Natural killer cell (primary cell): ENCODE results near the gene MYH10. TPM values are rescaled to one million over a fixed set of nuclear protein-coding genes. Genes with fewer than 3 reads are reported as not detected.

ENCODE experiments used
- ATAC-seq, 3 donors: fragments of 150-1000 bp in 2 of 3; fragments of 200-7000 bp in 1 of 3; cut with Tn5 transposase; 1 replicate in 1 of 3; 2 replicates in 2 of 3; pipeline ENCODE4 v1.10.0; 2021; ENCODE audit warnings: mild to moderate bottlenecking in 2 of 3, moderate library complexity in 2 of 3
- DNase-seq, 2 donors: peaks; one replicate each; pipeline versions ENCODE4 v3.0.0 to v3.0.0-alpha.2; 2013 to 2021; ENCODE audit warnings: mixed read lengths in 1 of 2
- H3K27ac ChIP-seq: one replicate; pipeline ENCODE4 v1.5.1; 2013; ENCODE audit warnings: mild to moderate bottlenecking, low read length
- H3K27me3 ChIP-seq: one replicate; pipeline ENCODE4 v1.6.1; 2013; ENCODE audit warnings: low read length; ENCODE audit not compliant: control insufficient read depth, insufficient read depth
- H3K36me3 ChIP-seq: one replicate; pipeline ENCODE4 v1.6.1; 2013; ENCODE audit warnings: low read length; ENCODE audit not compliant: control insufficient read depth, insufficient read depth
- H3K4me1 ChIP-seq: one replicate; pipeline ENCODE4 v1.6.1; 2013; ENCODE audit warnings: low read length; ENCODE audit not compliant: control insufficient read depth, insufficient read depth
- H3K4me3 ChIP-seq: one replicate; pipeline ENCODE4 v1.5.1; 2013; ENCODE audit warnings: low read length
- H3K9me3 ChIP-seq: one replicate; pipeline ENCODE4 v1.6.1; 2013; ENCODE audit warnings: low read length; ENCODE audit not compliant: control insufficient read depth, insufficient read depth
- H3K27ac Mint-ChIP-seq, 2 donors: one replicate each; pipeline ENCODE4 v1.8.0; 2022; ENCODE audit warnings: mild to moderate bottlenecking in 2 of 2, mixed read lengths in 2 of 2, moderate library complexity in 1 of 2
- H3K27me3 Mint-ChIP-seq, 2 donors: one replicate each; pipeline ENCODE4 v1.8.0; 2022; ENCODE audit warnings: low read depth in 2 of 2, mixed read lengths in 2 of 2
- H3K36me3 Mint-ChIP-seq: one replicate; pipeline ENCODE4 v1.8.0; 2022; ENCODE audit warnings: mixed read lengths
- H3K4me1 Mint-ChIP-seq, 2 donors: one replicate each; pipeline ENCODE4 v1.8.0; 2022; ENCODE audit warnings: mixed read lengths in 2 of 2
- H3K4me3 Mint-ChIP-seq: one replicate; pipeline ENCODE4 v1.8.0; 2022; ENCODE audit warnings: mild to moderate bottlenecking, moderate library complexity, mixed read lengths
- H3K9me3 Mint-ChIP-seq, 2 donors: one replicate each; pipeline ENCODE4 v1.8.0; 2022; ENCODE audit warnings: mixed read lengths in 2 of 2
- CTCF ChIP-seq: fragments of 200-600 bp; IDR thresholded peaks from one replicate; pipeline ENCODE4 v1.8.0; 2022; ENCODE audit warnings: antibody characterized with exemption
- WGBS: methylation state at CpG from one replicate; pipeline ENCODE4 v1.1.7; 2013; ENCODE audit warnings: missing lambda C conversion rate; ENCODE audit not compliant: insufficient coverage; 5-methylcytosine and 5-hydroxymethylcytosine counted together
- intact Hi-C: fragments of 100-400 bp; cut with micrococcal nuclease; formaldehyde crosslinking; loops from one replicate; pipeline ENCODE4 v1.14.2; 2022
- total RNA-seq, 4 donors: library from RNA; stranded (reverse); fragments of 120-200 nt in 1 of 4; gene quantifications; one replicate each; pipeline versions ENCODE4 v1.2.3 to v1.2.4, GENCODE V29; 2013 to 2022

The MYH10 gene
- total RNA-seq, 3 donors from 2014 or later (not counting 1 experiment from before 2014, with no cell fraction given) = 0.28 to 1.5 (median 1.0) TPM

GRCh38 chr17:8557176-8557806 lies 73.2 kb downstream of the MYH10 start:
- Mint-ChIP-seq H3K36me3 (no peaks in the 10 kb centered on the region), H3K27ac (no peak overlapping the region), H3K27me3 (peaks cover 11 to 30% of the 10 kb centered on the region in 2 donors), H3K9me3 (no peaks in the 10 kb centered on the region), H3K4me1 (no peaks in the 10 kb centered on the region), H3K4me3 (no peak overlapping the region)
- no peaks in the 10 kb centered on the region for H3K9me3 ChIP-seq
- no peaks in the 10 kb centered on the region for H3K27me3 ChIP-seq
- TF ChIP-seq CTCF = no peak
- H3K27ac ChIP-seq = no peak overlapping the region
- H3K4me3 ChIP-seq = no peak overlapping the region
- ATAC-seq (no peak), DNase-seq (no peak)
- intact Hi-C loops = no loop called here
- no peaks in the 10 kb centered on the region for H3K4me1 ChIP-seq
- H3K36me3 ChIP-seq = no peaks in the 10 kb centered on the region
- WGBS = 97% methylated on average over 5 of the region's 5 CpGs

GRCh38 chr17:8556074-8556473 lies 74.5 kb downstream of the MYH10 start:
- no peaks in the 10 kb centered on the region for H3K4me1 Mint-ChIP-seq
- intact Hi-C loops = no loop called here
- no peak for DNase-seq
- H3K36me3 Mint-ChIP-seq = no peaks in the 10 kb centered on the region
- Histone ChIP-seq H3K27me3 (no peaks in the 10 kb centered on the region), H3K27ac (no peak overlapping the region), H3K4me3 (no peak overlapping the region), H3K4me1 (no peaks in the 10 kb centered on the region), H3K9me3 (no peaks in the 10 kb centered on the region), H3K36me3 (no peaks in the 10 kb centered on the region)
- 90% methylated on average over 9 of the region's 9 CpGs for WGBS
- peaks cover 15 to 30% of the 10 kb centered on the region in 2 donors for H3K27me3 Mint-ChIP-seq
- no peak for ATAC-seq
- H3K27ac Mint-ChIP-seq = no peak overlapping the region
- no peaks in the 10 kb centered on the region for H3K9me3 Mint-ChIP-seq
- no peak for TF ChIP-seq CTCF
- no peak overlapping the region for H3K4me3 Mint-ChIP-seq

GRCh38 chr17:8555062-8555461 lies 75.5 kb downstream of the MYH10 start:
- Histone ChIP-seq H3K9me3 (no peaks in the 10 kb centered on the region), H3K36me3 (no peaks in the 10 kb centered on the region), H3K27me3 (no peaks in the 10 kb centered on the region), H3K4me3 (no peak overlapping the region), H3K4me1 (no peaks in the 10 kb centered on the region), H3K27ac (no peak overlapping the region)
- Mint-ChIP-seq H3K4me3 (no peak overlapping the region), H3K27me3 (peaks cover 15 to 30% of the 10 kb centered on the region in 2 donors), H3K27ac (no peak overlapping the region), H3K36me3 (no peaks in the 10 kb centered on the region), H3K4me1 (no peaks in the 10 kb centered on the region), H3K9me3 (no peaks in the 10 kb centered on the region)
- intact Hi-C loops = no loop called here
- DNase-seq = no peak
- 89% methylated on average over 1 of the region's 1 CpG for WGBS
- ATAC-seq = no peak
- no peak for TF ChIP-seq CTCF
